ENCODE measurements around the gene ACTL7A.

The ACTL7A gene

DNA sequence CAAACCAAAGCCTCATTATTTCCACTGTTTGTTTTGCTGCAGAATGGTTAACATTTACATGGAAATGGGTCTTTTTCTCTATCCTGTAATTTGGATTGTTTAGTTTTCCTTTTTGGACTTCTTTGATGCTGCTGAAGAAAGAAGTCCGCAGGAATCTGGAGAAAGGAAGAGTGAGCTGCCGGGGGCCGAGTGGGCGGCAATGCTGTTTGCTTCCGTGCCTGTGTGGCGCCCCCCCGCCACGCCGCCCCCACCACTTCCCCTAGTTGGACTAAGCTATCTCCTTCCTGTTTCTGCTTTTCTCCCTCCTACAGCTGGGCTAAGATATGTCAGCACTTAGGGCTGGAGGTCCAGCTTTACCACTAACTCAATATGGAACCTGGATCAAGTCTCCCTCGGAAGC lies 46.0 kb upstream of the ACTL7A start:
- no peaks in the 10 kb centered on the region for H3K79me1 ChIP-seq (ENCODE audit: low read length)
- no peak overlapping the region for H3K18ac ChIP-seq (ENCODE audit: low read length)
- H2AFZ ChIP-seq (ENCODE audit: insufficient read depth, low read length, poor library complexity): no peak overlapping the region
- no peak overlapping the region for H2AK5ac ChIP-seq (ENCODE audit: low read length)
- H4K91ac ChIP-seq (ENCODE audit: low read depth, low read length): no peak overlapping the region
- no peak overlapping the region for H3K4me3 ChIP-seq (ENCODE audit: low read depth, low read length)
- H4K12ac ChIP-seq (ENCODE audit: low read depth, low read length): no peak overlapping the region
- no peak overlapping the region for H2BK5ac ChIP-seq (ENCODE audit: low read depth, low read length, poor library complexity)
- no peaks in the 10 kb centered on the region for H3K79me2 ChIP-seq (ENCODE audit: control insufficient read depth, insufficient read depth, low read length, poor library complexity)
- H3K9me3 ChIP-seq (ENCODE audit: insufficient read depth, low read depth, low read length): no peaks in the 10 kb centered on the region
- no peak for DNase-seq
- no peak overlapping the region for H3K23ac ChIP-seq (ENCODE audit: low read length)
- no peaks in the 10 kb centered on the region for H3K27me3 ChIP-seq (ENCODE audit: insufficient read depth, low read length)
- H3K36me3 ChIP-seq (ENCODE audit: control insufficient read depth in 1 of 2, insufficient read depth in 2 of 2, low read length in 2 of 2): no peaks in the 10 kb centered on the region
- H3K14ac ChIP-seq (ENCODE audit: low read length): no peak overlapping the region
- no peak overlapping the region for H3K9ac ChIP-seq (ENCODE audit: low read length)
- no peak overlapping the region for H2BK120ac ChIP-seq (ENCODE audit: insufficient read depth, low read length, poor library complexity)
- no peak overlapping the region for H2BK12ac ChIP-seq (ENCODE audit: low read length)
- H4K8ac ChIP-seq (ENCODE audit: low read depth, low read length): no peak overlapping the region
- no peak overlapping the region for H3K4ac ChIP-seq (ENCODE audit: low read depth, low read length)
- WGBS (ENCODE audit: extremely low coverage, insufficient coverage, insufficient read length): no CpG with 5 or more reads among the region's 10 CpGs
- H3K4me2 ChIP-seq (ENCODE audit: low read length): no peak overlapping the region
- no peak overlapping the region for H3K27ac ChIP-seq (ENCODE audit: low read depth, low read length)
- peaks cover 5 to 10% of the 10 kb centered on the region in 2 experiments for H3K4me1 ChIP-seq (ENCODE audit: control insufficient read depth in 1 of 2, insufficient read depth in 2 of 2, low read length in 2 of 2)

- Histone ChIP-seq H3K4me2 (ENCODE audit: low read length) (no peak overlapping the region), H3K4me3 (ENCODE audit: low read depth, low read length) (no peak overlapping the region), H3K23ac (ENCODE audit: low read length) (no peak overlapping the region), H3K79me2 (ENCODE audit: control insufficient read depth, insufficient read depth, low read length, poor library complexity) (no peaks in the 10 kb centered on the region), H3K18ac (ENCODE audit: low read length) (no peak overlapping the region), H2BK5ac (ENCODE audit: low read depth, low read length, poor library complexity) (no peak overlapping the region), H3K36me3 (ENCODE audit: control insufficient read depth in 1 of 2, insufficient read depth in 2 of 2, low read length in 2 of 2) (no peaks in the 10 kb centered on the region), H2AK5ac (ENCODE audit: low read length) (no peak overlapping the region), H3K79me1 (ENCODE audit: low read length) (no peaks in the 10 kb centered on the region), H3K9ac (ENCODE audit: low read length) (no peak overlapping the region), H3K4me1 (ENCODE audit: control insufficient read depth in 1 of 2, insufficient read depth in 2 of 2, low read length in 2 of 2) (no peaks in the 10 kb centered on the region), H4K8ac (ENCODE audit: low read depth, low read length) (no peak overlapping the region), H2BK12ac (ENCODE audit: low read length) (no peak overlapping the region), H2BK120ac (ENCODE audit: insufficient read depth, low read length, poor library complexity) (no peak overlapping the region), H3K4ac (ENCODE audit: low read depth, low read length) (no peak overlapping the region), H2AFZ (ENCODE audit: insufficient read depth, low read length, poor library complexity) (no peak overlapping the region), H3K14ac (ENCODE audit: low read length) (no peak overlapping the region), H3K27ac (ENCODE audit: low read depth, low read length) (no peak overlapping the region), H4K91ac (ENCODE audit: low read depth, low read length) (no peak overlapping the region), H4K12ac (ENCODE audit: low read depth, low read length) (no peak overlapping the region), H3K27me3 (ENCODE audit: insufficient read depth, low read length) (no peaks in the 10 kb centered on the region), H3K9me3 (ENCODE audit: insufficient read depth, low read depth, low read length) (peaks cover 6% of the 10 kb centered on the region)
- no CpG with 5 or more reads among the region's 3 CpGs for WGBS (ENCODE audit: extremely low coverage, insufficient coverage, insufficient read length)
- DNase-seq: no peak
These were observed 38.2 kb upstream of the ACTL7A start for GRCh38 chr9:108823829-108824228.

DNA sequence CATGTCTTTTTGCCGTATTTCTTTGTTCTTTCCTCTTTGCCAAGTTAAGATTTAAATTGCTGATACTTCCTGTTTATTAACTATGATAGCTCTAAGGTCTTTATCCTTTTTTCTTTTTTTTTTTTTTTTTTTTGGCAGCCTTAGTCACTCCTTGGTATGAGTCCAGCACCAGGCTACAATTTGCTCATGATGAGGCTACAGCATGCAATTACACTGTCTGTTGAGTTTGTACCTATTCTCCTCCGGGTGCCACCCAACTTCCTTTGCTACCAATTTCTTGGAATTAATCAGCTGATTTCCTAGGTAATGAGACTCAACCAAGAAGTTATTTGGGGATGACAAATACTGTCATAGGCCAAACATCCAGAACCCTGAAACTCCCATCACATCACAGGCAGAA lies 31.8 kb upstream of the ACTL7A start:
- H3K9me3 ChIP-seq (ENCODE audit: insufficient read depth, low read depth, low read length): no peaks in the 10 kb centered on the region
- H3K4me3 ChIP-seq (ENCODE audit: low read depth, low read length): no peak overlapping the region
- H3K18ac ChIP-seq (ENCODE audit: low read length): no peak overlapping the region
- no peak overlapping the region for H4K8ac ChIP-seq (ENCODE audit: low read depth, low read length)
- no peak for DNase-seq
- H3K27ac ChIP-seq (ENCODE audit: low read depth, low read length): no peak overlapping the region
- no peak overlapping the region for H3K4me2 ChIP-seq (ENCODE audit: low read length)
- H3K36me3 ChIP-seq (ENCODE audit: control insufficient read depth in 1 of 2, insufficient read depth in 2 of 2, low read length in 2 of 2): no peaks in the 10 kb centered on the region
- H3K27me3 ChIP-seq (ENCODE audit: insufficient read depth, low read length): no peaks in the 10 kb centered on the region
- H2BK5ac ChIP-seq (ENCODE audit: low read depth, low read length, poor library complexity): no peak overlapping the region
- H3K79me1 ChIP-seq (ENCODE audit: low read length): no peaks in the 10 kb centered on the region
- H2BK12ac ChIP-seq (ENCODE audit: low read length): no peak overlapping the region
- H3K23ac ChIP-seq (ENCODE audit: low read length): no peak overlapping the region
- no peaks in the 10 kb centered on the region for H3K4me1 ChIP-seq (ENCODE audit: control insufficient read depth in 1 of 2, insufficient read depth in 2 of 2, low read length in 2 of 2)
- H3K14ac ChIP-seq (ENCODE audit: low read length): no peak overlapping the region
- no peaks in the 10 kb centered on the region for H3K79me2 ChIP-seq (ENCODE audit: control insufficient read depth, insufficient read depth, low read length, poor library complexity)
- H4K12ac ChIP-seq (ENCODE audit: low read depth, low read length): no peak overlapping the region
- WGBS (ENCODE audit: extremely low coverage, insufficient coverage, insufficient read length): no CpG with 5 or more reads among the region's 2 CpGs
- H2BK120ac ChIP-seq (ENCODE audit: insufficient read depth, low read length, poor library complexity): no peak overlapping the region
- H3K4ac ChIP-seq (ENCODE audit: low read depth, low read length): no peak overlapping the region
- H2AFZ ChIP-seq (ENCODE audit: insufficient read depth, low read length, poor library complexity): no peak overlapping the region
- H2AK5ac ChIP-seq (ENCODE audit: low read length): no peak overlapping the region
- no peak overlapping the region for H3K9ac ChIP-seq (ENCODE audit: low read length)
- no peak overlapping the region for H4K91ac ChIP-seq (ENCODE audit: low read depth, low read length)

DNA sequence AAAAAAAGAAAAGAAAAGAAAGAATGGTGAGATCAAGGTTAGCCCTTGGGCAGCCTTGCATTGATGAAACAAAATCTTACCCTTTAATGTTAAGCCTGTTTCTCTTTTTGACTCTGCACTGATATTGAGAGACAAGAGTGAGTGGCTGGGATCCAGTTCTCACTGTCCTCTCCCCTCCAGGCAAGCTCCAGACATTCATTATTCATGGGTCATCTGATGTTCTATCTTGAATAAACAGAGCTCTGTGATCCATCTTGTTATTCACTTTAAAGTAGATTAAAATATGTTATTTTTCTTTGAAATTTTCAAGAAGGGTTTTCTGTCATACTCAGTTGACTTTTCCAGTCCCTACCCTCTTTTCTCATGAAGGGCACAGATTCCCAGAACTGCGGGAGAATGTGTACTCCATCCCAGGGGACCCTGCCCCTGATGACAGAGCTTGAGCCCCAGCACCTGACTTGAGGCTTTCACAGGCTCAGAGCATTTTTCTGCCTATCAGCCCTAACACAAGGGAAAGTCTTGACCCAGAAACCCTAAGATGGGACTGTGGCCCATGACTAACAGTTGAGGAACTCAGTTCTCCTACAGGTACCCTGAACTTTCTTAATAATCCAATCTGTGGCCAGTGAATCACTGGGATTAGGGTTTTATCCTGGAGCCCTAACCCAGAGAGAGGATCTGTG lies 30.4 kb upstream of the ACTL7A start:
- Histone ChIP-seq H2BK120ac (ENCODE audit: insufficient read depth, low read length, poor library complexity) (no peak overlapping the region), H3K36me3 (ENCODE audit: control insufficient read depth in 1 of 2, insufficient read depth in 2 of 2, low read length in 2 of 2) (no peaks in the 10 kb centered on the region), H3K4me1 (ENCODE audit: control insufficient read depth in 1 of 2, insufficient read depth in 2 of 2, low read length in 2 of 2) (no peaks in the 10 kb centered on the region), H4K8ac (ENCODE audit: low read depth, low read length) (no peak overlapping the region), H3K4ac (ENCODE audit: low read depth, low read length) (no peak overlapping the region), H2AK5ac (ENCODE audit: low read length) (no peak overlapping the region), H3K79me1 (ENCODE audit: low read length) (no peaks in the 10 kb centered on the region), H4K12ac (ENCODE audit: low read depth, low read length) (no peak overlapping the region), H3K79me2 (ENCODE audit: control insufficient read depth, insufficient read depth, low read length, poor library complexity) (no peaks in the 10 kb centered on the region), H3K9me3 (ENCODE audit: insufficient read depth, low read depth, low read length) (no peaks in the 10 kb centered on the region), H3K27ac (ENCODE audit: low read depth, low read length) (no peak overlapping the region), H2AFZ (ENCODE audit: insufficient read depth, low read length, poor library complexity) (no peak overlapping the region), H3K9ac (ENCODE audit: low read length) (no peak overlapping the region), H2BK5ac (ENCODE audit: low read depth, low read length, poor library complexity) (no peak overlapping the region), H3K14ac (ENCODE audit: low read length) (no peak overlapping the region), H2BK12ac (ENCODE audit: low read length) (no peak overlapping the region), H3K23ac (ENCODE audit: low read length) (no peak overlapping the region), H3K4me2 (ENCODE audit: low read length) (no peak overlapping the region), H3K18ac (ENCODE audit: low read length) (no peak overlapping the region), H3K27me3 (ENCODE audit: insufficient read depth, low read length) (no peaks in the 10 kb centered on the region), H3K4me3 (ENCODE audit: low read depth, low read length) (no peak overlapping the region), H4K91ac (ENCODE audit: low read depth, low read length) (no peak overlapping the region)
- DNase-seq: no peak
- no CpG with 5 or more reads among the region's 1 CpG for WGBS (ENCODE audit: extremely low coverage, insufficient coverage, insufficient read length)

Data from trophoblast cell (in vitro differentiated cells and primary cell).